MM.1S (cell line): ENCODE measurements around the gene BLOC1S1.

Experiments
- DNase-seq: peaks from one replicate; pipeline ENCODE4 v3.0.0-alpha.2; 2015
- H2AFZ ChIP-seq: fragments of 300-600 bp; sonication (generic); 2 replicates; pipeline ENCODE4 v1.6.0; 2016; ENCODE audit warnings: antibody characterized with exemption, low read length
- H3F3A ChIP-seq: fragments of 300-600 bp; sonication (generic); 2 replicates; pipeline ENCODE4 v1.6.1; 2016; ENCODE audit warnings: mild to moderate bottlenecking, antibody characterized with exemption, low read length, moderate library complexity, mixed read lengths; ENCODE audit not compliant: insufficient read depth
- H3K27ac ChIP-seq: fragments of 300-600 bp; sonication (generic); 2 replicates; pipeline ENCODE4 v1.5.1; 2016; ENCODE audit warnings: mild to moderate bottlenecking, low read length
- H3K27me3 ChIP-seq: fragments of 300-600 bp; sonication (generic); replicated peaks from 2 replicates; pipeline ENCODE4 v1.6.0; 2016; ENCODE audit warnings: low read length; ENCODE audit not compliant: insufficient read depth
- H3K36me3 ChIP-seq: fragments of 300-600 bp; sonication (generic); replicated peaks from 2 replicates; pipeline ENCODE4 v1.6.1; 2016; ENCODE audit warnings: mild to moderate bottlenecking, low read length, mixed read lengths; ENCODE audit not compliant: insufficient read depth
- H3K4me1 ChIP-seq: fragments of 300-600 bp; sonication (generic); 2 replicates; pipeline ENCODE4 v1.6.1; 2016; ENCODE audit warnings: low read length, mixed read lengths
- H3K4me2 ChIP-seq: fragments of 300-600 bp; sonication (generic); 2 replicates; pipeline ENCODE4 v1.6.0; 2016; ENCODE audit warnings: low read depth, low read length
- H3K4me3 ChIP-seq: fragments of 300-600 bp; sonication (generic); 2 replicates; pipeline ENCODE4 v1.5.1; 2016; ENCODE audit warnings: low read length, mixed read lengths
- H3K79me2 ChIP-seq: fragments of 300-600 bp; sonication (generic); 2 replicates; pipeline ENCODE4 v1.6.1; 2016; ENCODE audit warnings: mixed run types, low read length, mixed read lengths
- H3K9ac ChIP-seq: fragments of 300-600 bp; sonication (generic); 2 replicates; pipeline ENCODE4 v1.6.1; 2016; ENCODE audit warnings: low read length, mixed read lengths
- H3K9me2 ChIP-seq: fragments of 300-600 bp; sonication (generic); replicated peaks from 2 replicates; pipeline ENCODE4 v1.6.1; 2016; ENCODE audit warnings: mild to moderate bottlenecking, low read length, mixed read lengths; ENCODE audit not compliant: insufficient read depth
- H3K9me3 ChIP-seq: fragments of 300-600 bp; sonication (generic); replicated peaks from 2 replicates; pipeline ENCODE4 v1.6.1; 2016; ENCODE audit warnings: mild to moderate bottlenecking, low read length, mixed read lengths; ENCODE audit not compliant: insufficient read depth
- H4K20me1 ChIP-seq: fragments of 300-600 bp; sonication (generic); 2 replicates; pipeline ENCODE4 v1.6.1; 2016; ENCODE audit warnings: mild to moderate bottlenecking, low read length, moderate library complexity, mixed read lengths; ENCODE audit not compliant: insufficient read depth
- CTCF ChIP-seq: fragments of 300-600 bp; sonication (generic); IDR thresholded peaks from 2 replicates; pipeline ENCODE4 v1.5.1; 2016; ENCODE audit warnings: antibody characterized with exemption, low read length, mixed read lengths
- EZH2 ChIP-seq: fragments of 300-600 bp; sonication (generic); optimal IDR thresholded peaks from 2 replicates; pipeline ENCODE3; 2017; ENCODE audit warnings: low read depth, mild to moderate bottlenecking, antibody characterized with exemption, low read length, mixed read lengths
- EZH2phosphoT487 ChIP-seq: fragments of 300-600 bp; sonication (generic); IDR thresholded peaks from 2 replicates; pipeline ENCODE4 v1.6.1; 2018; ENCODE audit warnings: antibody characterized with exemption, low read length

Gene BLOC1S1

GRCh38 chr12:55696141-55696540 lies 19.7 kb upstream of the BLOC1S1 start:
- H3K27ac ChIP-seq: no peak overlapping the region
- H3K36me3 ChIP-seq: no peaks in the 10 kb centered on the region
- H4K20me1 ChIP-seq: no peaks in the 10 kb centered on the region

GRCh38 chr12:55696796-55697462 lies 18.9 kb upstream of the BLOC1S1 start:
- no peak overlapping the region for H3K4me3 ChIP-seq
- no peaks in the 10 kb centered on the region for H3K4me1 ChIP-seq
- H3K27me3 ChIP-seq: no peaks in the 10 kb centered on the region; the same call in 1 of the 2 replicates
- no peak overlapping the region for H3K27ac ChIP-seq
- DNase-seq: no peak
- TF ChIP-seq CTCF (no peak), EZH2 (no peak), EZH2phosphoT487 (no peak)
- H3K36me3 ChIP-seq: no peaks in the 10 kb centered on the region
- no peaks in the 10 kb centered on the region for H3K9me3 ChIP-seq
- no peaks in the 10 kb centered on the region for H4K20me1 ChIP-seq
- no peak overlapping the region for H3K9ac ChIP-seq
- H3K9me2 ChIP-seq: no peaks in the 10 kb centered on the region
- no peaks in the 10 kb centered on the region for H3F3A ChIP-seq
- no peak overlapping the region for H2AFZ ChIP-seq
- no peak overlapping the region for H3K4me2 ChIP-seq
- no peaks in the 10 kb centered on the region for H3K79me2 ChIP-seq

More at GRCh38 chr12:55696141-55696540, 19.7 kb upstream of the BLOC1S1 start:
- H3K27me3 ChIP-seq: no peaks in the 10 kb centered on the region; the same call in 1 of the 2 replicates
- H3K9me2 ChIP-seq: no peaks in the 10 kb centered on the region
- no peaks in the 10 kb centered on the region for H3K4me1 ChIP-seq
- no peaks in the 10 kb centered on the region for H3F3A ChIP-seq
- no peak overlapping the region for H3K9ac ChIP-seq
- no peak overlapping the region for H2AFZ ChIP-seq
- no peak overlapping the region for H3K4me3 ChIP-seq
- no peaks in the 10 kb centered on the region for H3K9me3 ChIP-seq
- no peaks in the 10 kb centered on the region for H3K79me2 ChIP-seq
- DNase-seq: no peak
- TF ChIP-seq EZH2phosphoT487 (no peak), CTCF (no peak), EZH2 (no peak)
- no peak overlapping the region for H3K4me2 ChIP-seq

GRCh38 chr12:55697686-55698085 lies 18.2 kb upstream of the BLOC1S1 start:
- TF ChIP-seq EZH2phosphoT487 (no peak), EZH2 (no peak), CTCF (no peak)
- no peaks in the 10 kb centered on the region for H4K20me1 ChIP-seq
- H3K4me3 ChIP-seq: no peak overlapping the region
- H3F3A ChIP-seq: no peaks in the 10 kb centered on the region
- no peaks in the 10 kb centered on the region for H3K79me2 ChIP-seq
- no peaks in the 10 kb centered on the region; the same call in 1 of the 2 replicates for H3K27me3 ChIP-seq
- H3K9ac ChIP-seq: no peak overlapping the region
- H3K9me3 ChIP-seq: no peaks in the 10 kb centered on the region
- no peak overlapping the region for H2AFZ ChIP-seq
- H3K9me2 ChIP-seq: no peaks in the 10 kb centered on the region
- H3K4me1 ChIP-seq: no peaks in the 10 kb centered on the region
- H3K27ac ChIP-seq: no peak overlapping the region
- no peaks in the 10 kb centered on the region for H3K36me3 ChIP-seq
- no peak overlapping the region for H3K4me2 ChIP-seq
- DNase-seq: no peak
